Mesenchymal stem cell (in vitro differentiated cells and primary cell): ENCODE data around the gene HS3ST3B1.

Source experiments
- DNase-seq: peaks from one replicate; pipeline ENCODE4 v3.0.0-alpha.2; 2013
- H2AFZ ChIP-seq: one replicate; pipeline ENCODE4 v1.6.1; 2013; ENCODE audit warnings: low read depth, mild to moderate bottlenecking, control low read depth, inconsistent platforms, low read length, moderate library complexity
- H2AK5ac ChIP-seq: 2 replicates; pipeline ENCODE4 v1.6.1; 2013; ENCODE audit warnings: low read length, moderate library complexity, mild to moderate bottlenecking, inconsistent platforms; ENCODE audit not compliant: severe bottlenecking
- H2BK120ac ChIP-seq: one replicate; pipeline ENCODE4 v1.6.1; 2013; ENCODE audit warnings: low read depth, mild to moderate bottlenecking, inconsistent platforms, low read length, moderate library complexity
- H2BK12ac ChIP-seq, 2 experiments: one replicate each; pipeline ENCODE4 v1.6.1; 2013; ENCODE audit warnings: inconsistent platforms in 2 of 2, low read length in 2 of 2, mild to moderate bottlenecking in 2 of 2, moderate library complexity in 2 of 2, control low read depth in 1 of 2
- H2BK15ac ChIP-seq: one replicate; pipeline ENCODE4 v1.6.1; 2013; ENCODE audit warnings: mild to moderate bottlenecking, low read depth, inconsistent platforms; ENCODE audit not compliant: poor library complexity, severe bottlenecking
- H2BK5ac ChIP-seq: 2 replicates; pipeline ENCODE4 v1.6.1; 2013; ENCODE audit warnings: low read depth, mild to moderate bottlenecking, low read length, control low read depth, inconsistent platforms; ENCODE audit not compliant: poor library complexity, severe bottlenecking
- H3K14ac ChIP-seq, 2 experiments: one replicate each; pipeline ENCODE4 v1.6.1; 2013; ENCODE audit warnings: inconsistent platforms in 2 of 2, low read length in 2 of 2, control low read depth in 1 of 2, mild to moderate bottlenecking in 1 of 2, moderate library complexity in 1 of 2
- H3K18ac ChIP-seq, 2 experiments: one replicate each; pipeline ENCODE4 v1.6.1; 2013; ENCODE audit warnings: inconsistent platforms in 2 of 2, low read length in 2 of 2, control low read depth in 1 of 2, low read depth in 1 of 2, mild to moderate bottlenecking in 1 of 2
- H3K23ac ChIP-seq, 2 experiments: one replicate each; pipeline ENCODE4 v1.6.1; 2013; ENCODE audit warnings: inconsistent platforms in 2 of 2, low read length in 2 of 2, mild to moderate bottlenecking in 2 of 2, moderate library complexity in 2 of 2, control low read depth in 1 of 2
- H3K27ac ChIP-seq: 2 replicates; pipeline ENCODE4 v1.5.1; 2013; ENCODE audit warnings: mild to moderate bottlenecking, moderate library complexity, low read length, control low read depth, inconsistent platforms; ENCODE audit not compliant: poor library complexity, severe bottlenecking
- H3K27me3 ChIP-seq, 2 experiments: 2 replicates each; pipeline versions ENCODE4 v1.6.1 to v1.7.0; 2013; ENCODE audit warnings: low read length in 2 of 2, mild to moderate bottlenecking in 2 of 2, moderate library complexity in 2 of 2, control low read depth in 1 of 2, inconsistent platforms in 1 of 2; ENCODE audit not compliant: control insufficient read depth in 1 of 2, insufficient read depth in 1 of 2
- H3K36me3 ChIP-seq, 2 experiments: 2 replicates each; pipeline versions ENCODE4 v1.6.1 to v1.7.0; 2013; ENCODE audit warnings: low read length in 2 of 2, control low read depth in 1 of 2, inconsistent platforms in 1 of 2, low read depth in 1 of 2, mild to moderate bottlenecking in 1 of 2; ENCODE audit not compliant: insufficient read depth in 2 of 2, control insufficient read depth in 1 of 2
- H3K4ac ChIP-seq, 2 experiments: one replicate each; pipeline ENCODE4 v1.6.1; 2013; ENCODE audit warnings: inconsistent platforms in 2 of 2, low read length in 2 of 2, mild to moderate bottlenecking in 2 of 2, moderate library complexity in 2 of 2, control low read depth in 1 of 2, low read depth in 1 of 2
- H3K4me1 ChIP-seq: 2 replicates; pipeline ENCODE4 v1.6.1; 2013; ENCODE audit warnings: low read depth, low read length, control low read depth; ENCODE audit not compliant: control insufficient read depth, insufficient read depth
- H3K4me2 ChIP-seq: 2 replicates; pipeline ENCODE4 v1.6.1; 2013; ENCODE audit warnings: low read length, mild to moderate bottlenecking, inconsistent platforms; ENCODE audit not compliant: poor library complexity, severe bottlenecking
- H3K4me3 ChIP-seq, 2 experiments: 2 replicates each; pipeline versions ENCODE4 v1.5.1 to v1.7.0; 2013; ENCODE audit warnings: low read length in 2 of 2, mild to moderate bottlenecking in 2 of 2, control low read depth in 1 of 2, low read depth in 1 of 2; ENCODE audit not compliant: insufficient read depth in 1 of 2
- H3K79me1 ChIP-seq: replicated peaks from 2 replicates; pipeline ENCODE4 v1.6.1; 2013; ENCODE audit warnings: mild to moderate bottlenecking, control low read depth, low read length, inconsistent platforms; ENCODE audit not compliant: poor library complexity, severe bottlenecking
- H3K9ac ChIP-seq: 2 replicates; pipeline ENCODE4 v1.7.0; 2013; ENCODE audit warnings: mild to moderate bottlenecking, low read length, moderate library complexity
- H3K9me3 ChIP-seq: 2 replicates; pipeline ENCODE4 v1.7.0; 2013; ENCODE audit warnings: mild to moderate bottlenecking, low read length; ENCODE audit not compliant: control insufficient read depth
- H4K8ac ChIP-seq: one replicate; pipeline ENCODE4 v1.6.1; 2013; ENCODE audit warnings: inconsistent platforms, mild to moderate bottlenecking, low read length, moderate library complexity
- H4K91ac ChIP-seq: one replicate; pipeline ENCODE4 v1.6.1; 2013; ENCODE audit warnings: mild to moderate bottlenecking, low read length, inconsistent platforms
- WGBS: methylation state at CpG from one replicate; pipeline ENCODE4 v1.1.7; 2013; ENCODE audit warnings: mixed read lengths; 5-methylcytosine and 5-hydroxymethylcytosine counted together

HS3ST3B1 gene

GRCh38 chr17:14376666-14377065, 75.8 kb downstream of the HS3ST3B1 start:
- no peaks in the 10 kb centered on the region for H3K4me1 ChIP-seq
- no peak overlapping the region for H2AFZ ChIP-seq
- no peak overlapping the region for H3K14ac ChIP-seq
- no peak overlapping the region for H3K18ac ChIP-seq
- no peak overlapping the region for H4K91ac ChIP-seq
- no peak overlapping the region for H2BK12ac ChIP-seq
- H3K4me2 ChIP-seq = no peak overlapping the region
- H3K23ac ChIP-seq = no peak overlapping the region
- H3K4ac ChIP-seq = no peak overlapping the region
- H2AK5ac ChIP-seq = no peak overlapping the region
- no peak overlapping the region for H2BK120ac ChIP-seq
- no peak overlapping the region for H2BK15ac ChIP-seq
- no peaks in the 10 kb centered on the region for H3K79me1 ChIP-seq
- H3K27me3 ChIP-seq = no peaks in the 10 kb centered on the region
- H3K9ac ChIP-seq = no peak overlapping the region
- H4K8ac ChIP-seq = no peak overlapping the region
- no peak overlapping the region for H3K4me3 ChIP-seq
- H3K9me3 ChIP-seq = no peaks in the 10 kb centered on the region
- WGBS = no CpG with 5 or more reads among the region's 3 CpGs
- no peak overlapping the region for H2BK5ac ChIP-seq
- H3K36me3 ChIP-seq = no peaks in the 10 kb centered on the region
- DNase-seq = no peak
- H3K27ac ChIP-seq = no peak overlapping the region

- Histone ChIP-seq H3K36me3 (no peaks in the 10 kb centered on the region), H3K23ac (no peak overlapping the region), H2AK5ac (no peak overlapping the region), H3K9ac (no peak overlapping the region), H3K14ac (no peak overlapping the region), H3K4me1 (no peaks in the 10 kb centered on the region), H2BK15ac (no peak overlapping the region), H2BK12ac (no peak overlapping the region), H3K4me3 (no peak overlapping the region), H3K18ac (no peak overlapping the region), H3K4me2 (no peak overlapping the region), H2AFZ (no peak overlapping the region), H4K91ac (no peak overlapping the region), H2BK120ac (no peak overlapping the region), H3K9me3 (no peaks in the 10 kb centered on the region), H2BK5ac (no peak overlapping the region), H3K27ac (no peak overlapping the region), H4K8ac (no peak overlapping the region), H3K79me1 (no peaks in the 10 kb centered on the region), H3K4ac (no peak overlapping the region), H3K27me3 (no peaks in the 10 kb centered on the region)
- 89% methylated on average over 6 of the region's 6 CpGs for WGBS
- DNase-seq = no peak
Observed at GRCh38 chr17:14381606-14382005, 80.7 kb downstream of the HS3ST3B1 start.

GRCh38 chr17:14387036-14387435, 86.2 kb downstream of the HS3ST3B1 start:
- 91% methylated on average over 7 of the region's 7 CpGs for WGBS
- H3K23ac ChIP-seq = no peak overlapping the region
- no peak for DNase-seq
- no peak overlapping the region for H3K18ac ChIP-seq
- H2BK15ac ChIP-seq = no peak overlapping the region
- no peaks in the 10 kb centered on the region for H3K4me1 ChIP-seq
- H3K27ac ChIP-seq = no peak overlapping the region
- no peak overlapping the region for H3K4ac ChIP-seq
- no peak overlapping the region for H3K4me2 ChIP-seq
- peaks cover 6% of the 10 kb centered on the region for H3K9me3 ChIP-seq
- H3K79me1 ChIP-seq = no peaks in the 10 kb centered on the region
- no peak overlapping the region for H2BK5ac ChIP-seq
- H3K14ac ChIP-seq = no peak overlapping the region
- H3K36me3 ChIP-seq = no peaks in the 10 kb centered on the region
- H3K9ac ChIP-seq = no peak overlapping the region
- no peak overlapping the region for H4K91ac ChIP-seq
- no peak overlapping the region for H2BK12ac ChIP-seq
- no peak overlapping the region for H2AFZ ChIP-seq
- no peak overlapping the region for H2BK120ac ChIP-seq
- no peak overlapping the region for H4K8ac ChIP-seq
- H3K4me3 ChIP-seq = no peak overlapping the region
- H3K27me3 ChIP-seq = no peaks in the 10 kb centered on the region
- H2AK5ac ChIP-seq = no peak overlapping the region

GRCh38 chr17:14389681-14390080, 88.8 kb downstream of the HS3ST3B1 start:
- Histone ChIP-seq H3K9me3 (peaks cover 8% of the 10 kb centered on the region), H3K27ac (no peak overlapping the region), H4K91ac (no peak overlapping the region), H3K18ac (no peak overlapping the region), H2BK5ac (no peak overlapping the region), H2AFZ (no peak overlapping the region), H3K4me2 (no peak overlapping the region), H3K4me1 (no peaks in the 10 kb centered on the region), H3K14ac (no peak overlapping the region), H3K4ac (no peak overlapping the region), H3K36me3 (no peaks in the 10 kb centered on the region), H2BK120ac (no peak overlapping the region), H2AK5ac (no peak overlapping the region), H3K4me3 (no peak overlapping the region), H2BK15ac (no peak overlapping the region), H3K23ac (no peak overlapping the region), H3K27me3 (no peaks in the 10 kb centered on the region), H3K9ac (peak overlapping the region; percentile 4), H2BK12ac (no peak overlapping the region), H3K79me1 (no peaks in the 10 kb centered on the region), H4K8ac (no peak overlapping the region)
- WGBS = 30% methylated on average over 6 of the region's 6 CpGs
- DNase-seq = peak; percentile 46
